AG09309 (cell line): ENCODE data around the gene AXL.

Experiments used
- DNase-seq: peaks from one replicate; pipeline ENCODE4 v3.0.0-alpha.2; 2010; ENCODE audit warnings: low read depth
- H3K4me3 ChIP-seq: 2 replicates; pipeline ENCODE4 v1.5.1; 2011; ENCODE audit warnings: mild to moderate bottlenecking, low read depth, low read length, moderate library complexity; ENCODE audit not compliant: control insufficient read depth
- TF ChIP-seq, protein P1 (sequence below): IDR thresholded peaks from 2 replicates; pipeline ENCODE4 v1.5.1; 2011; ENCODE audit warnings: mild to moderate bottlenecking, low read depth, low read length, inconsistent platforms; ENCODE audit not compliant: insufficient read depth, control insufficient read depth; ENCODE audit errors: missing control alignments

The AXL gene

GRCh38 chr19:41308450-41309179 is 89.6 kb downstream of the AXL start:
- no peak for DNase-seq
- TF ChIP-seq, protein P1, sequence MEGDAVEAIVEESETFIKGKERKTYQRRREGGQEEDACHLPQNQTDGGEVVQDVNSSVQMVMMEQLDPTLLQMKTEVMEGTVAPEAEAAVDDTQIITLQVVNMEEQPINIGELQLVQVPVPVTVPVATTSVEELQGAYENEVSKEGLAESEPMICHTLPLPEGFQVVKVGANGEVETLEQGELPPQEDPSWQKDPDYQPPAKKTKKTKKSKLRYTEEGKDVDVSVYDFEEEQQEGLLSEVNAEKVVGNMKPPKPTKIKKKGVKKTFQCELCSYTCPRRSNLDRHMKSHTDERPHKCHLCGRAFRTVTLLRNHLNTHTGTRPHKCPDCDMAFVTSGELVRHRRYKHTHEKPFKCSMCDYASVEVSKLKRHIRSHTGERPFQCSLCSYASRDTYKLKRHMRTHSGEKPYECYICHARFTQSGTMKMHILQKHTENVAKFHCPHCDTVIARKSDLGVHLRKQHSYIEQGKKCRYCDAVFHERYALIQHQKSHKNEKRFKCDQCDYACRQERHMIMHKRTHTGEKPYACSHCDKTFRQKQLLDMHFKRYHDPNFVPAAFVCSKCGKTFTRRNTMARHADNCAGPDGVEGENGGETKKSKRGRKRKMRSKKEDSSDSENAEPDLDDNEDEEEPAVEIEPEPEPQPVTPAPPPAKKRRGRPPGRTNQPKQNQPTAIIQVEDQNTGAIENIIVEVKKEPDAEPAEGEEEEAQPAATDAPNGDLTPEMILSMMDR, result peak; percentile 93
- H3K4me3 ChIP-seq, result no peak overlapping the region; the same call in 1 of the 2 replicates

- TF ChIP-seq, protein P1, result no peak
- H3K4me3 ChIP-seq, result peak overlapping the region; percentile 85
- DNase-seq, result no peak
Measured at GRCh38 chr19:41309180-41310032, 90.4 kb downstream of the AXL start.

GRCh38 chr19:41310033-41310831 is 91.2 kb downstream of the AXL start, which contains the start of gene CCDC97:
TSS of gene CCDC97 (plus strand) at chr19:41310172. CDS start at chr19:41310311, 139 bp downstream.
- H3K4me3 ChIP-seq, result peak within 1 kb of the TSS; percentile 85
- TF ChIP-seq, protein P1, result no peak
- no peak for DNase-seq

DNA sequence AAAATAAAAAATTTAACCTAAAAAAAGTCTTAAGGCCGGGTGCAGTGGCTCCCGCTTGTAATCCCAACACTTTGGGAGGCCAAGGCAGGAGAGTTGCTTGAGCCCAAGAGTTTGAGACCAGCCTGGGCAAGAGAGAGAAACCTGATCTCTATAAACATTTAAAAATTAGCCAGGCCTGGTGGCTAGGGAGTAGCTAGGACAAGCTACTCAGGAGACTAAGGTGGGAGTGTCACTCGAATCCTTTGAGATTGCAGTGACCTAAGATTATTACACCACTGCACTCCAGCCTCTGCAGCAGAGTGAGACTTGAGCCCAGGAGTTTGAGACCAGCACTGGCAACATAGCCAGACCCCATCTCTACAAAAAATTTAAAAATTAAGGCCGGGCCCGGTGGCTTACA is 92.0 kb downstream of the AXL start:
- no peak for DNase-seq
- TF ChIP-seq, protein P1, result no peak
- H3K4me3 ChIP-seq, result peak overlapping the region; percentile 85
